Mesenchymal stem cell (in vitro differentiated cells and primary cell): ENCODE measurements around the gene BCL7B.

Experiments used
- DNase-seq: peaks from one replicate; pipeline ENCODE4 v3.0.0-alpha.2; 2013
- H2AFZ ChIP-seq: one replicate; pipeline ENCODE4 v1.6.1; 2013; ENCODE audit warnings: low read depth, mild to moderate bottlenecking, control low read depth, inconsistent platforms, low read length, moderate library complexity
- H2AK5ac ChIP-seq: 2 replicates; pipeline ENCODE4 v1.6.1; 2013; ENCODE audit warnings: low read length, moderate library complexity, mild to moderate bottlenecking, inconsistent platforms; ENCODE audit not compliant: severe bottlenecking
- H2BK120ac ChIP-seq: one replicate; pipeline ENCODE4 v1.6.1; 2013; ENCODE audit warnings: low read depth, mild to moderate bottlenecking, inconsistent platforms, low read length, moderate library complexity
- H2BK12ac ChIP-seq, 2 experiments: one replicate each; pipeline ENCODE4 v1.6.1; 2013; ENCODE audit warnings: inconsistent platforms in 2 of 2, low read length in 2 of 2, mild to moderate bottlenecking in 2 of 2, moderate library complexity in 2 of 2, control low read depth in 1 of 2
- H2BK15ac ChIP-seq: one replicate; pipeline ENCODE4 v1.6.1; 2013; ENCODE audit warnings: mild to moderate bottlenecking, low read depth, inconsistent platforms; ENCODE audit not compliant: poor library complexity, severe bottlenecking
- H2BK5ac ChIP-seq: 2 replicates; pipeline ENCODE4 v1.6.1; 2013; ENCODE audit warnings: low read depth, mild to moderate bottlenecking, low read length, control low read depth, inconsistent platforms; ENCODE audit not compliant: poor library complexity, severe bottlenecking
- H3K14ac ChIP-seq, 2 experiments: one replicate each; pipeline ENCODE4 v1.6.1; 2013; ENCODE audit warnings: inconsistent platforms in 2 of 2, low read length in 2 of 2, control low read depth in 1 of 2, mild to moderate bottlenecking in 1 of 2, moderate library complexity in 1 of 2
- H3K18ac ChIP-seq, 2 experiments: one replicate each; pipeline ENCODE4 v1.6.1; 2013; ENCODE audit warnings: inconsistent platforms in 2 of 2, low read length in 2 of 2, control low read depth in 1 of 2, low read depth in 1 of 2, mild to moderate bottlenecking in 1 of 2
- H3K23ac ChIP-seq, 2 experiments: one replicate each; pipeline ENCODE4 v1.6.1; 2013; ENCODE audit warnings: inconsistent platforms in 2 of 2, low read length in 2 of 2, mild to moderate bottlenecking in 2 of 2, moderate library complexity in 2 of 2, control low read depth in 1 of 2
- H3K27ac ChIP-seq: 2 replicates; pipeline ENCODE4 v1.5.1; 2013; ENCODE audit warnings: mild to moderate bottlenecking, moderate library complexity, low read length, control low read depth, inconsistent platforms; ENCODE audit not compliant: poor library complexity, severe bottlenecking
- H3K27me3 ChIP-seq, 2 experiments: 2 replicates each; pipeline versions ENCODE4 v1.6.1 to v1.7.0; 2013; ENCODE audit warnings: low read length in 2 of 2, mild to moderate bottlenecking in 2 of 2, moderate library complexity in 2 of 2, control low read depth in 1 of 2, inconsistent platforms in 1 of 2; ENCODE audit not compliant: control insufficient read depth in 1 of 2, insufficient read depth in 1 of 2
- H3K36me3 ChIP-seq, 2 experiments: 2 replicates each; pipeline versions ENCODE4 v1.6.1 to v1.7.0; 2013; ENCODE audit warnings: low read length in 2 of 2, control low read depth in 1 of 2, inconsistent platforms in 1 of 2, low read depth in 1 of 2, mild to moderate bottlenecking in 1 of 2; ENCODE audit not compliant: insufficient read depth in 2 of 2, control insufficient read depth in 1 of 2
- H3K4ac ChIP-seq, 2 experiments: one replicate each; pipeline ENCODE4 v1.6.1; 2013; ENCODE audit warnings: inconsistent platforms in 2 of 2, low read length in 2 of 2, mild to moderate bottlenecking in 2 of 2, moderate library complexity in 2 of 2, control low read depth in 1 of 2, low read depth in 1 of 2
- H3K4me1 ChIP-seq: 2 replicates; pipeline ENCODE4 v1.6.1; 2013; ENCODE audit warnings: low read depth, low read length, control low read depth; ENCODE audit not compliant: control insufficient read depth, insufficient read depth
- H3K4me2 ChIP-seq: 2 replicates; pipeline ENCODE4 v1.6.1; 2013; ENCODE audit warnings: low read length, mild to moderate bottlenecking, inconsistent platforms; ENCODE audit not compliant: poor library complexity, severe bottlenecking
- H3K4me3 ChIP-seq, 2 experiments: 2 replicates each; pipeline versions ENCODE4 v1.5.1 to v1.7.0; 2013; ENCODE audit warnings: low read length in 2 of 2, mild to moderate bottlenecking in 2 of 2, control low read depth in 1 of 2, low read depth in 1 of 2; ENCODE audit not compliant: insufficient read depth in 1 of 2
- H3K79me1 ChIP-seq: replicated peaks from 2 replicates; pipeline ENCODE4 v1.6.1; 2013; ENCODE audit warnings: mild to moderate bottlenecking, control low read depth, low read length, inconsistent platforms; ENCODE audit not compliant: poor library complexity, severe bottlenecking
- H3K9ac ChIP-seq: 2 replicates; pipeline ENCODE4 v1.7.0; 2013; ENCODE audit warnings: mild to moderate bottlenecking, low read length, moderate library complexity
- H3K9me3 ChIP-seq: 2 replicates; pipeline ENCODE4 v1.7.0; 2013; ENCODE audit warnings: mild to moderate bottlenecking, low read length; ENCODE audit not compliant: control insufficient read depth
- H4K8ac ChIP-seq: one replicate; pipeline ENCODE4 v1.6.1; 2013; ENCODE audit warnings: inconsistent platforms, mild to moderate bottlenecking, low read length, moderate library complexity
- H4K91ac ChIP-seq: one replicate; pipeline ENCODE4 v1.6.1; 2013; ENCODE audit warnings: mild to moderate bottlenecking, low read length, inconsistent platforms
- WGBS: methylation state at CpG from one replicate; pipeline ENCODE4 v1.1.7; 2013; ENCODE audit warnings: mixed read lengths; 5-methylcytosine and 5-hydroxymethylcytosine counted together

The BCL7B gene

GRCh38 chr7:73599916-73600315 lies 42.4 kb upstream of the BCL7B start:
- no peak overlapping the region for H3K4me3 ChIP-seq
- no peak overlapping the region for H2AFZ ChIP-seq
- no peak overlapping the region for H4K91ac ChIP-seq
- H3K14ac ChIP-seq: no peak overlapping the region
- H3K4me2 ChIP-seq: no peak overlapping the region
- H4K8ac ChIP-seq: no peak overlapping the region
- no peak overlapping the region for H2BK15ac ChIP-seq
- no peak overlapping the region for H2AK5ac ChIP-seq
- no peaks in the 10 kb centered on the region for H3K9me3 ChIP-seq
- H3K18ac ChIP-seq: no peak overlapping the region
- no peak overlapping the region for H2BK120ac ChIP-seq
- H3K4me1 ChIP-seq: peaks cover 10% of the 10 kb centered on the region
- no peaks in the 10 kb centered on the region for H3K36me3 ChIP-seq
- H3K23ac ChIP-seq: no peak overlapping the region
- DNase-seq: no peak
- no peak overlapping the region for H2BK5ac ChIP-seq
- H2BK12ac ChIP-seq: no peak overlapping the region
- H3K27me3 ChIP-seq: peaks cover 29 to 36% of the 10 kb centered on the region in 2 experiments
- 80% methylated on average over 7 of the region's 7 CpGs for WGBS
- no peak overlapping the region for H3K9ac ChIP-seq
- H3K27ac ChIP-seq: no peak overlapping the region
- no peaks in the 10 kb centered on the region for H3K79me1 ChIP-seq
- no peak overlapping the region for H3K4ac ChIP-seq

- H2BK5ac ChIP-seq: no peak overlapping the region
- H3K27ac ChIP-seq: no peak overlapping the region
- H3K36me3 ChIP-seq: no peaks in the 10 kb centered on the region
- no peak overlapping the region for H3K14ac ChIP-seq
- no peak overlapping the region for H3K23ac ChIP-seq
- no peak overlapping the region for H2BK120ac ChIP-seq
- H3K18ac ChIP-seq: no peak overlapping the region
- DNase-seq: no peak
- no peaks in the 10 kb centered on the region for H3K79me1 ChIP-seq
- no peak overlapping the region for H2AK5ac ChIP-seq
- H3K4me1 ChIP-seq: peaks cover 10% of the 10 kb centered on the region
- no peak overlapping the region for H4K91ac ChIP-seq
- no peak overlapping the region for H2BK12ac ChIP-seq
- no peak overlapping the region for H2AFZ ChIP-seq
- no peak overlapping the region for H4K8ac ChIP-seq
- H3K27me3 ChIP-seq: peaks cover 29 to 36% of the 10 kb centered on the region in 2 experiments
- WGBS: 79% methylated on average over 12 of the region's 13 CpGs
- H3K9ac ChIP-seq: no peak overlapping the region
- H3K4me2 ChIP-seq: no peak overlapping the region
- H2BK15ac ChIP-seq: no peak overlapping the region
- no peaks in the 10 kb centered on the region for H3K9me3 ChIP-seq
- H3K4ac ChIP-seq: no peak overlapping the region
- no peak overlapping the region for H3K4me3 ChIP-seq
Measured at GRCh38 chr7:73599151-73599882, 41.8 kb upstream of the BCL7B start.

GRCh38 chr7:73597978-73598782 lies 40.7 kb upstream of the BCL7B start:
- Histone ChIP-seq H3K27ac (no peak overlapping the region), H3K4me1 (peaks cover 9% of the 10 kb centered on the region), H3K9ac (no peak overlapping the region), H2BK12ac (no peak overlapping the region), H4K91ac (no peak overlapping the region), H2BK15ac (no peak overlapping the region), H3K36me3 (peaks cover 0 to 2% of the 10 kb centered on the region in 2 experiments), H3K79me1 (no peaks in the 10 kb centered on the region), H2BK5ac (no peak overlapping the region), H3K27me3 (peaks cover 36 to 46% of the 10 kb centered on the region in 2 experiments), H2BK120ac (no peak overlapping the region), H3K4me2 (no peak overlapping the region), H4K8ac (no peak overlapping the region), H3K23ac (no peak overlapping the region), H3K18ac (no peak overlapping the region), H3K4me3 (no peak overlapping the region), H3K9me3 (no peaks in the 10 kb centered on the region), H2AK5ac (no peak overlapping the region), H2AFZ (no peak overlapping the region), H3K14ac (no peak overlapping the region), H3K4ac (no peak overlapping the region)
- 86% methylated on average over 5 of the region's 5 CpGs for WGBS
- no peak for DNase-seq
